Astrocyte (in vitro differentiated cells and primary cell): ENCODE data around the gene MEGF10. TPM values are rescaled to one million over a fixed set of nuclear protein-coding genes. Genes with fewer than 3 reads are reported as not detected.
A peak's percentile ranks its signal among the peaks of the same experiment; 100 is the strongest.

ENCODE experiments used
- DNase-seq: peaks from one replicate; pipeline ENCODE4 v3.0.0-alpha.2; 2010; ENCODE audit warnings: low read depth
- FAIRE-seq: peaks from 2 replicates; lab custom pipeline; 2011; peaks lifted over from hg19 to GRCh38; lab: Jason Lieb, UNC
- H2AFZ ChIP-seq: 2 replicates; pipeline ENCODE4 v1.6.0; 2012; ENCODE audit warnings: low read depth, low read length, inconsistent platforms
- H3K27ac ChIP-seq: 2 replicates; pipeline ENCODE4 v1.5.1; 2011; ENCODE audit warnings: low read depth, low read length, inconsistent platforms
- H3K27me3 ChIP-seq: 2 replicates; pipeline ENCODE4 v1.6.0; 2011; ENCODE audit warnings: low read length, inconsistent platforms; ENCODE audit not compliant: insufficient read depth
- H3K36me3 ChIP-seq: 2 replicates; pipeline ENCODE4 v1.5.1; 2011; ENCODE audit warnings: low read length, inconsistent platforms; ENCODE audit not compliant: insufficient read depth
- H3K4me1 ChIP-seq: 2 replicates; pipeline ENCODE4 v1.5.1; 2011; ENCODE audit warnings: low read length, inconsistent platforms; ENCODE audit not compliant: insufficient read depth
- H3K4me2 ChIP-seq: 2 replicates; pipeline ENCODE4 v1.6.0; 2012; ENCODE audit warnings: low read length, inconsistent platforms
- H3K4me3 ChIP-seq: 2 replicates; pipeline ENCODE4 v1.5.1; 2011; ENCODE audit warnings: low read depth, mild to moderate bottlenecking, low read length, inconsistent platforms; ENCODE audit not compliant: insufficient read depth
- H3K79me2 ChIP-seq: 2 replicates; pipeline ENCODE4 v1.6.0; 2012; ENCODE audit warnings: mild to moderate bottlenecking, low read length, inconsistent platforms; ENCODE audit not compliant: insufficient read depth
- H3K9ac ChIP-seq: 2 replicates; pipeline ENCODE4 v1.6.0; 2012; ENCODE audit warnings: mild to moderate bottlenecking, low read length, inconsistent platforms
- H3K9me3 ChIP-seq: 2 replicates; pipeline ENCODE4 v1.5.1; 2012; ENCODE audit warnings: low read depth, mild to moderate bottlenecking, low read length, inconsistent platforms; ENCODE audit not compliant: insufficient read depth
- H4K20me1 ChIP-seq: 2 replicates; pipeline ENCODE4 v1.6.0; 2012; ENCODE audit warnings: low read length, inconsistent platforms; ENCODE audit not compliant: insufficient read depth
- H3K27ac Mint-ChIP-seq: one replicate; pipeline ENCODE4 v1.8.0; 2021; ENCODE audit warnings: mild to moderate bottlenecking, mixed read lengths; ENCODE audit not compliant: unreplicated experiment
- H3K27me3 Mint-ChIP-seq: one replicate; pipeline ENCODE4 v1.8.0; 2021; ENCODE audit warnings: low read depth, mixed read lengths; ENCODE audit not compliant: unreplicated experiment
- H3K36me3 Mint-ChIP-seq: one replicate; pipeline ENCODE4 v1.8.0; 2021; ENCODE audit warnings: low read depth, mixed read lengths; ENCODE audit not compliant: unreplicated experiment
- H3K4me1 Mint-ChIP-seq: one replicate; pipeline ENCODE4 v1.8.0; 2021; ENCODE audit warnings: low read depth, mixed read lengths; ENCODE audit not compliant: unreplicated experiment
- H3K4me3 Mint-ChIP-seq: one replicate; pipeline ENCODE4 v1.8.0; 2021; ENCODE audit warnings: mild to moderate bottlenecking, moderate library complexity, mixed read lengths; ENCODE audit not compliant: unreplicated experiment
- H3K9me3 Mint-ChIP-seq: one replicate; pipeline ENCODE4 v1.8.0; 2021; ENCODE audit warnings: mild to moderate bottlenecking, mixed read lengths; ENCODE audit not compliant: unreplicated experiment
- CTCF ChIP-seq: IDR thresholded peaks from 2 replicates; pipeline ENCODE4 v1.5.1; 2011; ENCODE audit warnings: low read depth, mild to moderate bottlenecking, inconsistent platforms, low read length, moderate library complexity; ENCODE audit not compliant: insufficient read depth
- EZH2 ChIP-seq: IDR thresholded peaks from 2 replicates; pipeline ENCODE4 v1.6.1; 2012; ENCODE audit warnings: mild to moderate bottlenecking, low read length, inconsistent platforms; ENCODE audit not compliant: insufficient read depth
- total RNA-seq: library from RNA; stranded (reverse); gene quantifications from 2 replicates; pipeline ENCODE4 v1.2.1, GENCODE V29; 2021

MEGF10 gene
- total RNA-seq, 1 donor from 2014 or later: 15.8 TPM

GRCh38 chr5:127412698-127413097 lies 122.1 kb downstream of the MEGF10 start:
- Histone ChIP-seq H3K79me2 (no peaks in the 10 kb centered on the region), H3K4me3 (no peak overlapping the region), H3K4me2 (no peak overlapping the region), H3K27me3 (no peaks in the 10 kb centered on the region), H3K27ac (no peak overlapping the region), H3K9ac (no peak overlapping the region), H4K20me1 (no peaks in the 10 kb centered on the region), H3K9me3 (no peaks in the 10 kb centered on the region), H2AFZ (no peak overlapping the region), H3K4me1 (no peaks in the 10 kb centered on the region), H3K36me3 (no peaks in the 10 kb centered on the region)
- no peak overlapping the region for H3K4me3 Mint-ChIP-seq
- H3K27me3 Mint-ChIP-seq: no peaks in the 10 kb centered on the region
- no peak overlapping the region for H3K27ac Mint-ChIP-seq
- H3K4me1 Mint-ChIP-seq: peaks cover 18% of the 10 kb centered on the region
- no peak for DNase-seq
- no peak for FAIRE-seq
- H3K9me3 Mint-ChIP-seq: no peaks in the 10 kb centered on the region
- peaks cover 1% of the 10 kb centered on the region for H3K36me3 Mint-ChIP-seq
- TF ChIP-seq EZH2 (no peak), CTCF (no peak)

GRCh38 chr5:127415034-127415433 lies 124.4 kb downstream of the MEGF10 start:
- Mint-ChIP-seq H3K4me3 (no peak overlapping the region), H3K27ac (peak overlapping the region; percentile 1), H3K9me3 (no peaks in the 10 kb centered on the region), H3K27me3 (no peaks in the 10 kb centered on the region), H3K4me1 (peaks cover 11% of the 10 kb centered on the region), H3K36me3 (peaks cover 1% of the 10 kb centered on the region)
- Histone ChIP-seq H4K20me1 (no peaks in the 10 kb centered on the region), H3K4me2 (no peak overlapping the region), H3K36me3 (no peaks in the 10 kb centered on the region), H3K79me2 (no peaks in the 10 kb centered on the region), H3K27me3 (no peaks in the 10 kb centered on the region), H3K4me1 (no peaks in the 10 kb centered on the region), H3K4me3 (no peak overlapping the region), H2AFZ (no peak overlapping the region), H3K27ac (no peak overlapping the region), H3K9me3 (no peaks in the 10 kb centered on the region), H3K9ac (no peak overlapping the region)
- DNase-seq (no peak), FAIRE-seq (no peak)
- TF ChIP-seq CTCF (no peak), EZH2 (no peak)

DNA sequence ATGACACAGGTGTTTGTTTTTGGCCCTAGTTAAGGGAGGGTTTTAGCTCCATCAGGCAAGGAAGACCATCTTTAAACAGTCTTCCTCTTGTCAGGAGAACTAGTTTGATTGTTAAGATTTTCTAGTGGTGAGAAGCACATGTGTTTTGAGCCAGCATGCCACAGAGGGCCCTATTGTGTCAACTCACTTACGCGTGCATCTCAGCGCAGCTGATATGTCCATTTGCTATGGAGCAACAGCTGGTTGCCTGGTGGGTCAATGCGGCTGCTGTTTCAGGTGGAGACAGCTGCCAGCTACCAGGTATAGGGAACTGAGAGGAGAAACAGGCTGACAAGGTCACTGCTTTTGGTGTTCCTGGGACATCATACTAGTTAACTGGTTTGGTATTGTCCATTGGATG lies 126.3 kb downstream of the MEGF10 start:
- Histone ChIP-seq H3K27me3 (no peaks in the 10 kb centered on the region), H3K27ac (no peak overlapping the region), H3K9ac (no peak overlapping the region), H3K9me3 (no peaks in the 10 kb centered on the region), H3K4me1 (no peaks in the 10 kb centered on the region), H3K79me2 (no peaks in the 10 kb centered on the region), H2AFZ (no peak overlapping the region), H4K20me1 (no peaks in the 10 kb centered on the region), H3K36me3 (no peaks in the 10 kb centered on the region), H3K4me2 (no peak overlapping the region), H3K4me3 (no peak overlapping the region)
- Mint-ChIP-seq H3K9me3 (no peaks in the 10 kb centered on the region), H3K36me3 (peaks cover 1% of the 10 kb centered on the region), H3K27ac (no peak overlapping the region), H3K4me1 (peaks cover 10% of the 10 kb centered on the region), H3K27me3 (no peaks in the 10 kb centered on the region), H3K4me3 (no peak overlapping the region)
- DNase-seq (no peak), FAIRE-seq (no peak)
- no peak for TF ChIP-seq CTCF
- TF ChIP-seq EZH2: no peak
